HG03103 (cell line): ENCODE results near the gene TXNDC8.
"Not testable (repeated sequence)": the region's sequence is repeated elsewhere in the genome, so short reads cannot be mapped to it uniquely, and the experiment has no call there.

Experiments
- ATAC-seq: cut with Tn5 transposase; IDR thresholded peaks from one replicate; pipeline ENCODE4 v1.9.1; 2021; ENCODE audit warnings: low read depth; ENCODE audit not compliant: unreplicated experiment

Gene TXNDC8

DNA sequence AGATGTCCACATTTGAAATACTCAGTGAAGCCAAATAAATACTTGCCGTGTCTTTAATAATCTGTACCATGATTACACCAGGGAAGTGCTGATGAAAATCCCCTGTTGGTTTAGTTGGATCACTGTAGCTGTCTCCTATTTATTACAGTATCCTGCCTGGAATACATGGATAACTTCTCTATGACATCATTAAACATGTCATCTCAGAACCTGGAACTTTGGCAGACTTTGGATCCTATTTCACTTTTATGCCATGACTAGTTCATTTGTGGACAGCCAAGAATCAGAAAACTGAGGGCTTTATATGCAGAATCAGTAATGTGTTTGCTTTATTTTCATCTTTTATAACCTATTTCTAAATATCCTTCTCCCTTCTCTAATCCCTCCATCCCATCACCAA lies at the start of gene TXNDC8:
Gene TXNDC8, minus strand, starts transcription at position 137 of the 400 bp plus-strand sequence.
- ATAC-seq, result no peak

GRCh38 chr9:110383491-110383890 lies 45.8 kb upstream of the TXNDC8 start:
- ATAC-seq, result no peak

- ATAC-seq, result no peak
Measured at GRCh38 chr9:110382731-110383130, 45.1 kb upstream of the TXNDC8 start.

DNA sequence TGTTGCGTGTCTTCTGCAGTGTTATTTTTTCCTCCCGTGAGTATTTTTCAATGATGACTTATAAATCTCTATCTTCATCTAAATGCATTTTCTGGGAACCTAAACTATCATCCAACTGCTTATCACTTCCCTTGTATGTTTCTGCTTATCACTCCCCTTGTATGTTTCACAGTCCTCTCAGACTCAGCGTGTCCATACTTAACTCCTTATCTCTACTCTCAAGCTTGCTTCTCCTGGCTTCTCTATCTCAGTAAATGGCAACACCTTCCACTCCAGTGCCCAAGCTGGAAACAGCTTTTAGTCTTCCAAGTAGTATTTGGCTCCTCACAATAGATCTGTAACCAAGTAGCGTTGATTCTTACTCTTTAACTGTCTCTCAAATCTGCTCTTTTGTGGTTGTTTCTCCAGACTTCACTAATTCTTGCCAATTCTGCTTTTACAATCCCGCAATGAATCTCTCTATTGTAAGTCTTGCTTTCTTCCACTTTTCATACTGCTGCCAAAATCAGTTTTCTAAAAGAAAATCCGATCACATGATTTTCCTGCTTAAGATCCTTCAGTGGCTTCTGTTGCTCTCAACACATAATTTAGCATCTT lies 33.8 kb upstream of the TXNDC8 start:
- ATAC-seq, result no peak

GRCh38 chr9:110370315-110370714 lies 32.7 kb upstream of the TXNDC8 start:
- no peak for ATAC-seq

DNA sequence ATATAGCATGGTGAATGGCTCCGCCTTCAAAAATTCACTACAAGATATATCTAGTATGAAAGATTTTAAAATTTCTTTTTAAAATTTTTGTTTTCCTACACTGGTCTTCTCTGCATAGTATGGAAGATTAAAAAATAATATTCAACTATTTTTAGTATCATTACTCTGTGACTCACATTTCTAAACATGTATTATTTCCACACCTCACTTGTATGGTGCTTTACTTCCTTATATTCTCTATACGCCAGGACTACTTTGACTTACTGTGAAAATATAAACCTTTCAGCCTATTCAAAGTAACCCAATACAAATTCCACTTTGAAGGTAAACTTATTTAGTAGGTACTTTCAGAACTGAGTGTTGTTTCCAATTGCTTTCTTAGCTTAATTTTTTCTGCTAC lies 26.8 kb upstream of the TXNDC8 start:
- no peak for ATAC-seq

DNA sequence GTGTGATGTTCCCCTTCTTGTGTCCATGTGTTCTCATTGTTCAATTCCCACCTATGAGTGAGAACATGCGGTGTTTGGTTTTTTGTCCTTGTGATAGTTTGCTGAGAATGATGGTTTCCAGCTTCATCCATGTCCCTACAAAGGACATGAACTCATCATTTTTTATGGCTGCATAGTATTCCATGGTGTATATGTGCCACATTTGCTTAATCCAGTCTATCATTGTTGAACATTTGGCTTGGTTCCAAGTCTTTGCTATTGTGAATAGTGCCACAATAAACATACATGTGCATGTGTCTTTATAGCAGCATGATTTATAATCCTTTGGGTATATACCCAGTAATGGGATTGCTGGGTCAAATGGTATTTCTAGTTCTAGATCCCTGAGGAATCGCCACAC lies 21.3 kb upstream of the TXNDC8 start:
- not testable (repeated sequence) for ATAC-seq

- ATAC-seq, result no peak
Measured at GRCh38 chr9:110357505-110357904, 19.8 kb upstream of the TXNDC8 start.

GRCh38 chr9:110356639-110357395 lies 19.2 kb upstream of the TXNDC8 start:
- ATAC-seq, result no peak

DNA sequence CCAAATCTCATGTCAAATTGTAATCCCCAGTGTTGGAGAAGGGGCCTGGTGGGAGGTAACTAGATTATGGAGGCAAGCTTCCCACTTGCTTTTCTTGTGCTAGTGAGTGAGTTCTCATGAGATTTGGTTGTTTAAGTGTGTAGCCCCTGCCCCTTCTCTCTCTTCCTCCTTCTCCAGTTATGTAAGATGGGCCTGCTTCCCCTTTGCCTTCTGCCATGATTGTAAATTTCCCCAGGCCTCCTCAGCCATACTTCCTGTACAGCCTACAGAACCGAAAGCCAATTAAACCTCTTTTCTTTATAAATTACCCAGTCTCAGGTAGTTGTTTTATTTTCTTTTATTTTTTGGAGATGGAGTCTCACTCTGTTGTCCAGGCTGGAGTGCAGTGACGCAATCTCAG lies 18.2 kb upstream of the TXNDC8 start:
- ATAC-seq, result no peak

- no peak for ATAC-seq
Measured at GRCh38 chr9:110351009-110351467, 13.4 kb upstream of the TXNDC8 start.

DNA sequence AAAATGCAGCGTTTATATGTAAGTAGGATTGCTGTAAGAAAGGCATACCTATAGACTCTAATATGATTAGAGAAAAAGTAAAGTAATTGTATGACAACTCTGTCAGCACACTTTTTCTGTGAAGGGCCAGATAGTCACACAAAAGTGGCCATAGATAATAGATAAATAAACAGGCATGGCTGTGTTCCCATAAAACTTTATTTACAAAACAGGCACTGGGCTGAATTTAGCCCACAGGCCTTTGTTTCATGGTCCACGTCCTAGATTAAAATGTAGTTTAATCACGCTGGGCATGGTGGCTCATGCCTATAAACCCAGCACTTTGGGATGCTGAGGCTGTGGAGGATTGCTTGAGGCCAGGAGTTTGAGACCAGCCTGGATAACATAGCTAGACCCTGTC lies 8.7 kb upstream of the TXNDC8 start:
- no peak for ATAC-seq

DNA sequence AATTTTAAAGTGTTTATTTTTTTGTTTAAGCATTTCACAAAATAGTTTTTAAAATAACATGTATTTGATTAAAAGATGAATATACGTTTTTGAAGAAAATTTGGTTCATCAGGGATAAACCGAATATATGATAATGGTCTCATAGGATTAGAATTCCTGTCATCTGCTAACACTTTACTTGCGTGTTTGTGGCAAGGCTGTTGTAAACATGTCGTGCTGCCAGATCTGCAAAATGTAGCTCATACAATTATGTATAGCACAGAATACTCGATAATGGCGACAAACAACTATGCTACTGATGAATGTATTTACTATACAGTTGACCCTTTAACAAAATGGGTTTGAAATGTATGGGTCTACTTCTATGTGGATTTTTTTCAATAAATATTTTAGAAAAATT lies 7.2 kb upstream of the TXNDC8 start:
- no peak for ATAC-seq

GRCh38 chr9:110343551-110343950 lies 5.9 kb upstream of the TXNDC8 start:
- ATAC-seq, result no peak

DNA sequence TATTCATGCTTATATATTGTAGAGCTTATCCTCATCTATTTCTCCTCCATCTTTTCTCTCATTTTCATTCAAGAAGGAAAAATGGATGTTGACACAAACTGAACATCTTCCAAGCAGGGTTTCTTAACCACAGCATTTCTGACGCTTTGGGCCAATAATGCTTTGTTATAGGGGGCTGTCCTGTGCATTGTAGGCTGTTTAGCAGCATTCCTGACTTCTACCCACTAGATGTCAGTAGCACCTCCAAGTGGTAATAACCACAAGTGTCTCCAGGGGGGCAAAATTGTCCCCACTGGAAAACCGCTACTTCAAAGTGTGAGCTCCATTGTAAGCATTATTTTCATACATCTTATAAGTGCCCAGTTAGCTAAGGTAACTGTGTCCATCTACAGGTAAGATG lies 2.6 kb upstream of the TXNDC8 start:
- ATAC-seq, result no peak

- no peak for ATAC-seq
Measured at GRCh38 chr9:110338143-110338542, 480 bp upstream of the TXNDC8 start.

- ATAC-seq, result no peak
Measured at GRCh38 chr9:110336363-110336762, 1.3 kb downstream of the TXNDC8 start.

- ATAC-seq, result no peak
Measured at GRCh38 chr9:110334871-110335270, 2.8 kb downstream of the TXNDC8 start.

DNA sequence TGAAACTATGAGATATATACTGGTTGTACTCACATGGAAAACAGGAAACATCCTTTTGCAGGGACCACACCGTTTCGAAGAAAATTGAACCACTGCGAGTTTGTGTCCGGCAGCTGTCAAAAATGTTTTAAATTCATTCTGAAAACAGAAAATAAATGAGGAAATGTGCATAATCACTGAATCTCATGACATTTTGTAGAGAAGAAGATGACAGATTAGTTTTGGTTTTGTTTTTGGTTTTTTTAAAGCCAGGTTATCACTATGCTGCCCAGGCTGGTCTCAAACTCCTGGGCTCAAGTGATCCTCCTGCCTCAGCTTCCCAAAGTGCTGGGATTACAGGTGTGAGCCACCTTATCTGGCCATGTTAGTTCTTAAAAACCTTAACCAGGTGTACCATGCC lies 3.5 kb downstream of the TXNDC8 start:
- ATAC-seq, result no peak

DNA sequence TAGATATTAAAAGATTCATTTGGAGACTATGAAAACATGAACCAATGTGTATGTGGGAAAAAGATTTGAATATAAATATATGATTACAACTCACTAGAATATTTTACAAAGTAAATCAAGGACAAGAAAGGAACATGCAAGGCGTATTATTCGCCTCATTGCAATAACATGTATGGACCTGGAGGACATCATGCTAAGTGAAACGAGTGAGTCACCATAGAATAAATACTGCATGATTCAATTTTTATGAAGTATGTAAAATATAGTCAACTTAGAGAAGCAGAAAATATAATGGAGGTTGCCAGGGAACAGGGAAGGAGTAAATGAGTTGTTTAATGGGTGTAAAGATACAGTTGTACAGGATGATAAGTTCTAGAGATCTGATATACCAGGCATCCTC lies 4.9 kb downstream of the TXNDC8 start:
- ATAC-seq, result no peak

- ATAC-seq, result no peak
Measured at GRCh38 chr9:110330484-110331105, 7.1 kb downstream of the TXNDC8 start.
